ENCODE results near the gene CFAP44.

GRCh38 chr3:113436809-113437208 lies 4.5 kb downstream of the CFAP44 start:
- TF ChIP-seq CTCF (IDR thresholded peaks at IDR 0.05; ENCODE audit: insufficient read depth, low read depth, low read length): no peak
- TF ChIP-seq EZH2 (IDR thresholded peaks at IDR 0.05; ENCODE audit: insufficient read depth, low read length): no peak

Data from astrocyte (in vitro differentiated cells and primary cell).